HG03064 (cell line): ENCODE data around the gene OXGR1.
"Not testable (repeated sequence)": the region's sequence is repeated elsewhere in the genome, so short reads cannot be mapped to it uniquely, and the experiment has no call there.

Source experiments
- ATAC-seq: cut with Tn5 transposase; IDR thresholded peaks from one replicate; pipeline ENCODE4 v1.9.1; 2021; ENCODE audit warnings: low read depth; ENCODE audit not compliant: unreplicated experiment

Gene OXGR1

GRCh38 chr13:97008643-97009042 is 14.4 kb upstream of the OXGR1 start:
- ATAC-seq: no peak

- ATAC-seq: no peak
Observed at GRCh38 chr13:97005625-97006262, 11.5 kb upstream of the OXGR1 start.

GRCh38 chr13:97004886-97005285 is 10.6 kb upstream of the OXGR1 start:
- ATAC-seq: no peak

- no peak for ATAC-seq
Observed at GRCh38 chr13:97004096-97004876, 10.0 kb upstream of the OXGR1 start.

- ATAC-seq: no peak
Observed at GRCh38 chr13:97003071-97003470, 8.8 kb upstream of the OXGR1 start.

GRCh38 chr13:97002581-97002980 is 8.3 kb upstream of the OXGR1 start:
- no peak for ATAC-seq

GRCh38 chr13:97001636-97002035 is 7.4 kb upstream of the OXGR1 start:
- ATAC-seq: no peak

GRCh38 chr13:97000295-97000925 is 6.1 kb upstream of the OXGR1 start:
- no peak for ATAC-seq

GRCh38 chr13:96999091-96999490 is 4.8 kb upstream of the OXGR1 start:
- no peak for ATAC-seq

GRCh38 chr13:96998051-96998450 is 3.8 kb upstream of the OXGR1 start:
- no peak for ATAC-seq

- no peak for ATAC-seq
Observed at GRCh38 chr13:96996886-96997285, 2.6 kb upstream of the OXGR1 start.

- ATAC-seq: no peak
Observed at GRCh38 chr13:96996107-96996506, 1.8 kb upstream of the OXGR1 start.

- no peak for ATAC-seq
Observed at GRCh38 chr13:96994858-96995243, 575 bp upstream of the OXGR1 start.

- no peak for ATAC-seq
Observed at GRCh38 chr13:96993634-96994016, 651 bp downstream of the OXGR1 start.

- ATAC-seq: no peak
Observed at GRCh38 chr13:96992633-96993032, 1.6 kb downstream of the OXGR1 start.

- ATAC-seq: no peak
Observed at GRCh38 chr13:96991072-96991471, 3.2 kb downstream of the OXGR1 start.

GRCh38 chr13:96988441-96988840 is 5.8 kb downstream of the OXGR1 start:
- ATAC-seq: no peak

GRCh38 chr13:96984051-96984508 is 10.2 kb downstream of the OXGR1 start:
- ATAC-seq: peak; percentile 100

- no peak for ATAC-seq
Observed at GRCh38 chr13:96982672-96983071, 11.6 kb downstream of the OXGR1 start.

GRCh38 chr13:96979861-96980260 is 14.4 kb downstream of the OXGR1 start:
- ATAC-seq: not testable (repeated sequence)

GRCh38 chr13:96968027-96968426 is 26.2 kb downstream of the OXGR1 start:
- no peak for ATAC-seq
